ENCODE measurements around the gene NXNL2.

Gene NXNL2

DNA sequence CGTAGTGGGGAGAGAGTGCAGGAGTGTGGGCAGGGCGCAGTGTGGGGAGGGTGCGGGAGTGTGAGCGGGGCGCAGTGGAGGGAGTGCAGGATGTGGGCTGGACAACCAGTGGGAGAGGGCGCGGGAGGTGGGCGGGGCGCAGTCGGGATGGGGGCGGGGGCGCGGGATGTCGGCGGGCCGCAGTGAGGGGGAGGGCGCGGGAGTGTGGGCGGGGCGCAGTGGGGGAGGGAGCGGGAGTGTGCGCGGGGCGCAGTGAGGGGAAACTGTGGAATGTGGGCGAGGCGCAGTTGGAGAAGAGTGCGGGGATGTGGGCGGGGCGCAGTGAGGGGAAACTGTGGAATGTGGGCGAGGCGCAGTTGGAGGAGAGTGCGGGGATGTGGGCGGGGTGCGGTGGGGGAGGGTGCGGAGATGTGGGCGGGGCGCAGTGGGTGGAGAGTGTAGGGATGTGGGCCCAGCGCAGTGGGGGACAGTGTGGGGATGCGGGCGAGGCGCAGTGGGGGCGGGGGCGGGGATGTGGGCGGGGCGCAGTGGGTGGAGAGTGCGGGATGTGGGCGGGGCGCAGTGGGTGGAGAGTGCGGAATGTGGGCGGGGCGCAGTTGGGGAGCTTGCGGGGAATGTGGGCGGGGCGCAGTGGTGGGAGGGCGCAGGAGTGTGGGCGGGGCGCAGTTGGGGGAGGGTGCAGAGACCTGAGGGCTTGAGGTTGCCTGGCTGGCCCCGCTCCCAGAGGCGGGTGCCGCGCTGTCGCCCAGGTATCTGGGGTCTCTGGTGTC lies at the start of gene NXNL2:
TSS of gene NXNL2 (plus strand) at position 723 of the 770 bp plus-strand sequence. CDS start 257 bp downstream, outside the sequence.
- H3K36me3 ChIP-seq = no peaks in the 10 kb centered on the region
- H3K4me1 ChIP-seq = peaks cover 0 to 51% (median 41%) of the 10 kb centered on the region in 4 donors
- peak within 1 kb of the TSS; percentile 91 to 94 for H3K27ac ChIP-seq
- intact Hi-C loops (cut with DNase I; ENCODE audit: low total_unique reads) = loop anchor here (2.0 to 10.0 kb wide), 2 partner anchors 146 to 470 kb away; partner anchors contain the start of gene SPIN1
- peak; percentile 77 to 93 for DNase-seq
- H3K9me3 ChIP-seq = no peaks in the 10 kb centered on the region
- TF ChIP-seq, protein P1, sequence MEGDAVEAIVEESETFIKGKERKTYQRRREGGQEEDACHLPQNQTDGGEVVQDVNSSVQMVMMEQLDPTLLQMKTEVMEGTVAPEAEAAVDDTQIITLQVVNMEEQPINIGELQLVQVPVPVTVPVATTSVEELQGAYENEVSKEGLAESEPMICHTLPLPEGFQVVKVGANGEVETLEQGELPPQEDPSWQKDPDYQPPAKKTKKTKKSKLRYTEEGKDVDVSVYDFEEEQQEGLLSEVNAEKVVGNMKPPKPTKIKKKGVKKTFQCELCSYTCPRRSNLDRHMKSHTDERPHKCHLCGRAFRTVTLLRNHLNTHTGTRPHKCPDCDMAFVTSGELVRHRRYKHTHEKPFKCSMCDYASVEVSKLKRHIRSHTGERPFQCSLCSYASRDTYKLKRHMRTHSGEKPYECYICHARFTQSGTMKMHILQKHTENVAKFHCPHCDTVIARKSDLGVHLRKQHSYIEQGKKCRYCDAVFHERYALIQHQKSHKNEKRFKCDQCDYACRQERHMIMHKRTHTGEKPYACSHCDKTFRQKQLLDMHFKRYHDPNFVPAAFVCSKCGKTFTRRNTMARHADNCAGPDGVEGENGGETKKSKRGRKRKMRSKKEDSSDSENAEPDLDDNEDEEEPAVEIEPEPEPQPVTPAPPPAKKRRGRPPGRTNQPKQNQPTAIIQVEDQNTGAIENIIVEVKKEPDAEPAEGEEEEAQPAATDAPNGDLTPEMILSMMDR (IDR thresholded peaks at IDR 0.05) = no peak
- peak within 1 kb of the TSS; percentile 69 to 75 for H3K4me3 ChIP-seq
- no peaks in the 10 kb centered on the region for H3K27me3 ChIP-seq

DNA sequence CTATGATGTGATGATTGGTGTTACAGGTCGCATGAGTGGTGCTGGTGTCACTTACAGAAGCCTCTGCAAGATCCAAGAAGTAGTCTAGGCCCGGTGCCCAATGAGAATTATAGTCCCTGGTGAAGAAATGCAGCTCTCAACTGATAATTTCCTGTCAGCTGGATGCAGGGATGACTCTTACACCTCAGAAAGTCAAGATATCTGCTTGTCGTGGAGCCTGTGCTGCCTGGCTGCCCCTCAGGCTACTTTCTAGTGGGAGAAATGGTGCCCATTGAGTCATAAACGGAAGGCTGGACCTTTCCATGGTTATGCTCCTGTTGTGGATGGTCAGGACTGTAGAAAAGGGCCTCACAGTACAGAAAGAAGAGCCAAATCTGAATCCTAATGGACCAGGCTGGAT lies 46.8 kb upstream of the NXNL2 start:
- H3K36me3 ChIP-seq = peaks cover 6 to 14% (median 12%) of the 10 kb centered on the region in 3 donors
- no peak overlapping the region for H3K4me3 ChIP-seq
- H3K9me3 ChIP-seq = no peaks in the 10 kb centered on the region
- no peak overlapping the region for H3K27ac ChIP-seq
- DNase-seq = no peak
- no peaks in the 10 kb centered on the region for H3K4me1 ChIP-seq
- TF ChIP-seq, protein P1 (IDR thresholded peaks at IDR 0.05) = no peak
- H3K27me3 ChIP-seq = no peaks in the 10 kb centered on the region
- intact Hi-C loops (cut with DNase I; ENCODE audit: low total_unique reads) = no loop called here

- no peaks in the 10 kb centered on the region for H3K27me3 ChIP-seq
- H3K27ac ChIP-seq = no peak overlapping the region
- DNase-seq = no peak
- TF ChIP-seq, protein P1 (IDR thresholded peaks at IDR 0.05) = no peak
- intact Hi-C loops (cut with DNase I; ENCODE audit: low total_unique reads) = no loop called here
- H3K4me1 ChIP-seq = no peaks in the 10 kb centered on the region
- H3K4me3 ChIP-seq = no peak overlapping the region
- H3K36me3 ChIP-seq = no peaks in the 10 kb centered on the region
- H3K9me3 ChIP-seq = no peaks in the 10 kb centered on the region
Observed at GRCh38 chr9:88494983-88495721, 39.8 kb upstream of the NXNL2 start.

DNA sequence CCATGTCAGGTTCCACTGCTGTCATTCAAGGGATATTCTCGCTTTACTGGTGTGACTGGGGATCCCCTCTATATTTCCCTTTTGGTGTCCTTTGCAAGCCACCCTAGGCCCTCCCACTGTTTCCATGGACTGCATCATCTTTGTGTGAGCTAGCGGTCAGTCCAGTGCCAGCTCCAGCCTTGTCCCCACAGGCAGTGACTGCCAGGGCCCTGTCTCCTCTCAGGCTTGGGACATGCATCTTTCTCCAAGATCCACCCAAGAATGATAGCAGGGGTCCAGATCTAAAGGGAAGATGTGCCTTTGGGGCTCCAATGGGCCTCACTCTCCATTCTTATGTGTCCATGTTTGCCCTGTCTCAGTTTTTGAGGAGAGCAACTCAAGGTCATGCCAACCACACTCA lies 37.8 kb upstream of the NXNL2 start:
- DNase-seq = no peak
- Histone ChIP-seq H3K36me3 (no peaks in the 10 kb centered on the region), H3K4me3 (no peak overlapping the region), H3K4me1 (no peaks in the 10 kb centered on the region), H3K27ac (no peak overlapping the region), H3K9me3 (no peaks in the 10 kb centered on the region), H3K27me3 (no peaks in the 10 kb centered on the region)
- TF ChIP-seq, protein P1 (IDR thresholded peaks at IDR 0.05) = no peak
- intact Hi-C loops (cut with DNase I; ENCODE audit: low total_unique reads) = no loop called here

- H3K27me3 ChIP-seq = no peaks in the 10 kb centered on the region
- TF ChIP-seq, protein P1 (IDR thresholded peaks at IDR 0.05) = no peak
- H3K4me1 ChIP-seq = no peaks in the 10 kb centered on the region
- H3K36me3 ChIP-seq = no peaks in the 10 kb centered on the region
- no peak overlapping the region for H3K27ac ChIP-seq
- DNase-seq = no peak
- intact Hi-C loops (cut with DNase I; ENCODE audit: low total_unique reads) = no loop called here
- no peak overlapping the region for H3K4me3 ChIP-seq
- H3K9me3 ChIP-seq = no peaks in the 10 kb centered on the region
Observed at GRCh38 chr9:88498880-88499279, 36.1 kb upstream of the NXNL2 start.

Measured in tibial artery (tissue), 4 donors.